Left lung (tissue), 14 donors: Measurements from ENCODE around the gene ZNF286A. TPM values are rescaled to one million over a fixed set of nuclear protein-coding genes. Genes with fewer than 3 reads are reported as not detected.
"Not testable (repeated sequence)": the region's sequence is repeated elsewhere in the genome, so short reads cannot be mapped to it uniquely, and the experiment has no call there.

Experiments
- ATAC-seq: fragments of 200-7000 bp; cut with Tn5 transposase; one replicate; pipeline ENCODE4 v1.9.1; 2020; ENCODE audit warnings: moderate library complexity
- DNase-seq, 4 donors: peaks; one replicate each; pipeline ENCODE4 v3.0.0-alpha.2; 2013 to 2020
- H3K27ac ChIP-seq, 2 donors: fragments of 200-600 bp; sonication (generic) in 1 of 2; one replicate each; pipeline versions ENCODE4 v1.5.0 to v1.8.0; 2020 to 2021
- H3K27me3 ChIP-seq, 2 donors: fragments of 200-600 bp; sonication (generic) in 1 of 2; one replicate each; pipeline versions ENCODE4 v1.5.0 to v1.8.0; 2020 to 2021
- H3K36me3 ChIP-seq, 2 donors: fragments of 200-600 bp; sonication (generic) in 1 of 2; one replicate each; pipeline versions ENCODE4 v1.5.0 to v1.8.0; 2020 to 2021
- H3K4me1 ChIP-seq, 2 donors: fragments of 200-600 bp; one replicate each; pipeline ENCODE4 v1.8.0; 2021
- H3K4me3 ChIP-seq, 2 donors: fragments of 200-600 bp; sonication (generic) in 1 of 2; one replicate each; pipeline versions ENCODE4 v1.5.0 to v1.8.0; 2020 to 2021; ENCODE audit warnings: mild to moderate bottlenecking in 1 of 2
- H3K9me3 ChIP-seq, 2 donors: fragments of 200-600 bp; sonication (generic) in 1 of 2; one replicate each; pipeline versions ENCODE4 v1.5.0 to v1.8.0; 2020 to 2021
- CTCF ChIP-seq, 2 donors: fragments of 200-600 bp; sonication (generic) in 1 of 2; IDR thresholded peaks; one replicate each; pipeline versions ENCODE4 v1.5.0 to v1.8.0; 2021; ENCODE audit warnings: antibody characterized with exemption in 2 of 2
- intact Hi-C, 2 donors: fragments of 100-400 bp; cut with DNase I; formaldehyde crosslinking; loops; one replicate each; pipeline versions ENCODE4 v1.11.2 to v1.14.2; 2022
- long read RNA-seq, 12 donors: library from polyadenylated mRNA in 2 of 12; unstranded in 2 of 12; transcript quantifications; one replicate each; pipeline ENCODE4 v2.0.0 and lab custom pipeline, GENCODE V29; 2019 to 2026
- polyA plus RNA-seq, 6 donors: library from polyadenylated mRNA; unstranded; fragments of 120-200 nt; gene quantifications; one replicate each; pipeline ENCODE4 v1.2.1, GENCODE V29; 2013; ENCODE audit not compliant: insufficient read length in 6 of 6
- total RNA-seq, 2 donors: library from RNA; stranded (reverse); fragmentation: NEBNext Ultra II Directional; extraction: Animal tissue kit (Norgen Biotek cat#: 25700); gene quantifications; one replicate each; pipeline ENCODE4 v1.2.1, GENCODE V29; 2021
- donor health status: DM: no; HTN: yes; CAD: no.
- donor health status: DM: no; HTN: no; CAD: no.

Gene ZNF286A
- 10 to 100 TPM; 16.3 to 17.3 TPM for total RNA-seq
- polyA plus RNA-seq, result 10 to 100 TPM; 42.4 to 56.3 (median 49.1) TPM
- long read RNA-seq, donor 1, full-length matches to known transcripts, result 4 of 4 reads
- long read RNA-seq, donor 1, partial matches to known transcripts, result 0 of 4 reads
- long read RNA-seq, donor 1, other reads (novel, unspliced or antisense), result 0 of 4 reads
- long read RNA-seq, donor 2, full-length matches to known transcripts, result 9 of 9 reads
- long read RNA-seq, donor 2, partial matches to known transcripts, result 0 of 9 reads
- long read RNA-seq, donor 2, other reads (novel, unspliced or antisense), result 0 of 9 reads
- long read RNA-seq, donor 3, full-length matches to known transcripts, result 5 of 5 reads
- long read RNA-seq, donor 3, partial matches to known transcripts, result 0 of 5 reads
- long read RNA-seq, donor 3, other reads (novel, unspliced or antisense), result 0 of 5 reads
- long read RNA-seq, donor 4, partial matches to known transcripts, result 2 of 3 reads
- long read RNA-seq, donor 4, other reads (novel, unspliced or antisense), result 0 of 3 reads
- long read RNA-seq, donor 5, full-length matches to known transcripts, result 2 of 2 reads
- long read RNA-seq, donor 5, partial matches to known transcripts, result 0 of 2 reads
- long read RNA-seq, donor 5, other reads (novel, unspliced or antisense), result 0 of 2 reads
- long read RNA-seq, donor 6, full-length matches to known transcripts, result 1 of 1 reads
- long read RNA-seq, donor 6, partial matches to known transcripts, result 0 of 1 reads
- long read RNA-seq, donor 6, other reads (novel, unspliced or antisense), result 0 of 1 reads
- long read RNA-seq, donor 7, full-length matches to known transcripts, result 3 of 3 reads
- long read RNA-seq, donor 7, partial matches to known transcripts, result 0 of 3 reads
- long read RNA-seq, donor 7, other reads (novel, unspliced or antisense), result 0 of 3 reads
- long read RNA-seq, donor 8, full-length matches to known transcripts, result 1 of 1 reads
- long read RNA-seq, donor 8, partial matches to known transcripts, result 0 of 1 reads
- long read RNA-seq, donor 8, other reads (novel, unspliced or antisense), result 0 of 1 reads
- long read RNA-seq, donor 9, result 0 reads
- long read RNA-seq, donor 10, partial matches to known transcripts, result 1 of 1 reads
- long read RNA-seq, donor 10, other reads (novel, unspliced or antisense), result 0 of 1 reads
- long read RNA-seq, donor 11, result 0 reads
- long read RNA-seq, donor 12, partial matches to known transcripts, result 0 of 1 reads
- long read RNA-seq, donor 12, other reads (novel, unspliced or antisense), result 0 of 1 reads

GRCh38 chr17:15699413-15699924 lies at the start of gene ZNF286A:
Gene ZNF286A, plus strand, starts transcription at chr17:15699752. Its CDS starts 578 bp downstream, at chr17:15700330.
- DNase-seq, result peak; percentile 96 to 100 (median 98)
- ATAC-seq, result peak; percentile 99
- Histone ChIP-seq H3K4me3 (peak within 1 kb of the TSS; percentile 48 to 52), H3K27ac (peak within 1 kb of the TSS in 1 of 2 donors; percentile 28)
- intact Hi-C loops, H3K27me3 ChIP-seq, H3K4me1 ChIP-seq, H3K9me3 ChIP-seq, H3K36me3 ChIP-seq: not testable (repeated sequence)

GRCh38 chr17:15649861-15650421 lies 49.6 kb upstream of the ZNF286A start:
- no peaks in the 10 kb centered on the region for H3K36me3 ChIP-seq
- ATAC-seq (peak; percentile 10), DNase-seq (peak in 1 of 4 donors; percentile 61)
- H3K4me3 ChIP-seq, result peak overlapping the region; percentile 32 to 66
- H3K27ac ChIP-seq, result peak overlapping the region; percentile 80 to 84
- no peak for TF ChIP-seq CTCF (IDR thresholded peaks at IDR 0.05)
- H3K4me1 ChIP-seq, result peaks cover 10 to 57% of the 10 kb centered on the region in 2 donors
- no peaks in the 10 kb centered on the region for H3K27me3 ChIP-seq
- H3K9me3 ChIP-seq, result no peaks in the 10 kb centered on the region
- intact Hi-C loops, result no loop called here

- no peak for TF ChIP-seq CTCF (IDR thresholded peaks at IDR 0.05)
- no peaks in the 10 kb centered on the region for H3K9me3 ChIP-seq
- no peaks in the 10 kb centered on the region for H3K27me3 ChIP-seq
- H3K36me3 ChIP-seq, result no peaks in the 10 kb centered on the region
- H3K4me1 ChIP-seq, result peaks cover 7 to 49% of the 10 kb centered on the region in 2 donors
- peak overlapping the region; percentile 32 to 66 for H3K4me3 ChIP-seq
- H3K27ac ChIP-seq, result peak overlapping the region; percentile 80 to 84
- ATAC-seq (peak; percentile 14), DNase-seq (peak in 2 of 4 donors; percentile 32 to 40)
- intact Hi-C loops, result no loop called here
Observed at GRCh38 chr17:15650741-15651582, 48.6 kb upstream of the ZNF286A start.

- Histone ChIP-seq H3K36me3 (no peaks in the 10 kb centered on the region), H3K27ac (peak overlapping the region; percentile 80 to 84), H3K9me3 (no peaks in the 10 kb centered on the region), H3K27me3 (no peaks in the 10 kb centered on the region), H3K4me3 (peak overlapping the region; percentile 32 to 66), H3K4me1 (peaks cover 7 to 47% of the 10 kb centered on the region in 2 donors)
- intact Hi-C loops, result no loop called here
- ATAC-seq, result peak; percentile 92
- DNase-seq, result peak; percentile 85 to 97 (median 96)
- TF ChIP-seq CTCF (IDR thresholded peaks at IDR 0.05), result no peak
Observed at GRCh38 chr17:15651583-15652110, 47.9 kb upstream of the ZNF286A start.
